Thoracic aorta (tissue), 2 donors: Measurements from ENCODE around the gene TBC1D24. TPM values are rescaled to one million over a fixed set of nuclear protein-coding genes. Genes with fewer than 3 reads are reported as not detected.

Experiments used
- ATAC-seq: fragments of 150-250 bp; one replicate; pipeline ENCODE4 v1.8.0; 2017; ENCODE audit warnings: low read depth; ENCODE audit not compliant: insufficient number of reproducible peaks, low FRiP score
- DNase-seq: peaks from one replicate; pipeline ENCODE4 v3.0.0-alpha.2; 2020; ENCODE audit warnings: low spot score
- H3K27ac ChIP-seq, 2 donors: fragments of 200-600 bp; sonication (generic); 1 replicate in 1 of 2; 2 replicates in 1 of 2; pipeline ENCODE4 v1.5.1; 2016; ENCODE audit warnings: mild to moderate bottlenecking in 2 of 2, moderate library complexity in 2 of 2
- H3K27me3 ChIP-seq: fragments of 200-600 bp; sonication (generic); replicated peaks from 2 replicates; pipeline ENCODE4 v1.6.0; 2016; ENCODE audit warnings: mild to moderate bottlenecking; ENCODE audit not compliant: insufficient read depth
- H3K36me3 ChIP-seq: fragments of 200-600 bp; sonication (generic); one replicate; pipeline ENCODE4 v1.5.1; 2016
- H3K4me1 ChIP-seq, 2 donors: fragments of 200-600 bp; sonication (generic); 1 replicate in 1 of 2; 2 replicates in 1 of 2; pipeline versions ENCODE4 v1.5.1 to v1.6.0; 2016; ENCODE audit warnings: low read depth in 2 of 2, mild to moderate bottlenecking in 1 of 2; ENCODE audit not compliant: control insufficient read depth in 1 of 2
- H3K4me3 ChIP-seq: fragments of 200-600 bp; sonication (generic); 2 replicates; pipeline ENCODE4 v1.5.1; 2016; ENCODE audit warnings: mild to moderate bottlenecking
- H3K9me3 ChIP-seq: fragments of 200-600 bp; sonication (generic); 2 replicates; pipeline ENCODE4 v1.5.1; 2016
- CTCF ChIP-seq: fragments of 200-600 bp; sonication (generic); IDR thresholded peaks from one replicate; pipeline ENCODE4 v1.5.1; 2019; ENCODE audit warnings: antibody characterized with exemption
- total RNA-seq, 2 donors: library from RNA; depleted of rRNA; stranded (reverse); fragments of >200 nt; gene quantifications; one replicate each; pipeline versions ENCODE4 v1.1.0 to v1.2.3, GENCODE V29; 2016

Gene TBC1D24
- total RNA-seq, 2 donors from 2014 or later, result 14.5 to 15.0 TPM

GRCh38 chr16:2523801-2524231 is 48.9 kb downstream of the TBC1D24 start:
- H3K36me3 ChIP-seq, result peaks cover 24% of the 10 kb centered on the region
- no peak for DNase-seq
- no peaks in the 10 kb centered on the region for H3K9me3 ChIP-seq
- no peaks in the 10 kb centered on the region for H3K27me3 ChIP-seq
- no peak overlapping the region for H3K27ac ChIP-seq
- no peak overlapping the region for H3K4me3 ChIP-seq
- peaks cover 17 to 21% of the 10 kb centered on the region in 2 donors for H3K4me1 ChIP-seq
- no peak for ATAC-seq
- no peak for TF ChIP-seq CTCF

- no peaks in the 10 kb centered on the region for H3K27me3 ChIP-seq
- no peak for DNase-seq
- H3K4me3 ChIP-seq, result no peak overlapping the region
- peaks cover 30% of the 10 kb centered on the region for H3K36me3 ChIP-seq
- H3K9me3 ChIP-seq, result no peaks in the 10 kb centered on the region
- peaks cover 11 to 15% of the 10 kb centered on the region in 2 donors for H3K4me1 ChIP-seq
- TF ChIP-seq CTCF, result no peak
- H3K27ac ChIP-seq, result no peak overlapping the region
- no peak for ATAC-seq
These were observed 49.5 kb downstream of the TBC1D24 start for GRCh38 chr16:2524339-2524938.

- no peak for TF ChIP-seq CTCF
- Histone ChIP-seq H3K9me3 (no peaks in the 10 kb centered on the region), H3K36me3 (peaks cover 32% of the 10 kb centered on the region), H3K4me1 (peaks cover 6 to 11% of the 10 kb centered on the region in 2 donors), H3K4me3 (no peak overlapping the region), H3K27ac (no peak overlapping the region), H3K27me3 (no peaks in the 10 kb centered on the region)
- DNase-seq (no peak), ATAC-seq (no peak)
These were observed 51.2 kb downstream of the TBC1D24 start for GRCh38 chr16:2526135-2526534.

- Histone ChIP-seq H3K36me3 (peaks cover 32% of the 10 kb centered on the region), H3K4me1 (peaks cover 6 to 11% of the 10 kb centered on the region in 2 donors), H3K27ac (no peak overlapping the region), H3K9me3 (no peaks in the 10 kb centered on the region), H3K27me3 (no peaks in the 10 kb centered on the region), H3K4me3 (no peak overlapping the region)
- DNase-seq (no peak), ATAC-seq (no peak)
- TF ChIP-seq CTCF, result no peak
These were observed 52.3 kb downstream of the TBC1D24 start for GRCh38 chr16:2527071-2527783.

GRCh38 chr16:2527784-2528100 is 52.8 kb downstream of the TBC1D24 start:
- DNase-seq, result no peak
- peaks cover 6 to 14% of the 10 kb centered on the region in 2 donors for H3K4me1 ChIP-seq
- no peak overlapping the region for H3K27ac ChIP-seq
- TF ChIP-seq CTCF, result no peak
- no peak for ATAC-seq
- H3K27me3 ChIP-seq, result no peaks in the 10 kb centered on the region
- H3K36me3 ChIP-seq, result peaks cover 32% of the 10 kb centered on the region
- no peak overlapping the region for H3K4me3 ChIP-seq
- H3K9me3 ChIP-seq, result no peaks in the 10 kb centered on the region
